WTC11 (cell line): Measurements from ENCODE around the gene KCNE3. TPM values are rescaled to one million over a fixed set of nuclear protein-coding genes. Genes with fewer than 3 reads are reported as not detected.

Experiments used
- ATAC-seq: fragments of 200-7000 bp; cut with Tn5 transposase; 2 replicates; pipeline ENCODE4 v1.10.0; 2021; ENCODE audit warnings: mild to moderate bottlenecking, moderate library complexity
- Bru-seq: library from RNA; stranded (reverse); fragments of 400-500 nt; gene quantifications from one replicate; lab custom pipeline; 2021; lab: Mats Ljungman, UMichigan
- CTCF ChIA-PET: fragments of 300-600 bp; sonication (Branson Sonifier 250); formaldehyde crosslinking; loops from one replicate; lab custom pipeline; 2021; ENCODE audit warnings: antibody characterized with exemption; lab: Charles Lee
- POLR2A ChIA-PET: fragments of 350-600 bp; sonication (Branson Sonifier 250); formaldehyde crosslinking; loops from one replicate; lab custom pipeline; 2021; ENCODE audit warnings: antibody characterized with exemption; lab: Charles Lee
- DNase-seq: peaks from one replicate; pipeline ENCODE4 v3.0.0; 2021; ENCODE audit warnings: low spot score
- H3K27ac Mint-ChIP-seq: 2 replicates; pipeline ENCODE4 v1.8.0; 2021; ENCODE audit warnings: mixed read lengths
- H3K27me3 Mint-ChIP-seq: 2 replicates; pipeline ENCODE4 v1.8.0; 2021; ENCODE audit warnings: low read depth, mild to moderate bottlenecking, moderate library complexity, mixed read lengths
- H3K36me3 Mint-ChIP-seq: 2 replicates; pipeline ENCODE4 v1.8.0; 2021; ENCODE audit warnings: mixed read lengths
- H3K4me1 Mint-ChIP-seq: 2 replicates; pipeline ENCODE4 v1.8.0; 2022; ENCODE audit warnings: mixed read lengths
- H3K4me3 Mint-ChIP-seq: 2 replicates; pipeline ENCODE4 v1.8.0; 2021; ENCODE audit warnings: mild to moderate bottlenecking, moderate library complexity, mixed read lengths
- H3K9me3 Mint-ChIP-seq: 2 replicates; pipeline ENCODE4 v1.8.0; 2021; ENCODE audit warnings: mixed read lengths
- ETV6 ChIP-seq: sonication (generic); formaldehyde crosslinking; IDR thresholded peaks from 2 replicates; pipeline ENCODE4 v1.8.1; 2022; ENCODE audit warnings: mild to moderate bottlenecking, missing genetic modification reagents
- FOXP1 ChIP-seq: sonication (generic); formaldehyde crosslinking; IDR thresholded peaks from 2 replicates; pipeline ENCODE4 v1.8.0; 2022; ENCODE audit warnings: missing genetic modification reagents, mild to moderate bottlenecking, moderate library complexity, borderline replicate concordance
- GRHL2 ChIP-seq: fragments of 250-450 bp; sonication (Bioruptor Pico); IDR thresholded peaks from 2 replicates; pipeline ENCODE4 v1.8.0; 2022; ENCODE audit warnings: mild to moderate bottlenecking, moderate library complexity; ENCODE audit not compliant: insufficient replicate concordance, severe bottlenecking
- MAX ChIP-seq: sonication (generic); formaldehyde crosslinking; IDR thresholded peaks from 2 replicates; pipeline ENCODE4 v1.8.0; 2022; ENCODE audit warnings: mild to moderate bottlenecking, missing genetic modification reagents
- NFATC4 ChIP-seq: fragments of 250-450 bp; sonication (Bioruptor Pico); IDR thresholded peaks from 2 replicates; pipeline ENCODE4 v1.9.0; 2021; ENCODE audit warnings: mild to moderate bottlenecking
- NR1H2 ChIP-seq: sonication (generic); formaldehyde crosslinking; IDR thresholded peaks from 2 replicates; pipeline ENCODE4 v1.9.0; 2021; ENCODE audit warnings: mild to moderate bottlenecking, moderate library complexity, missing genetic modification reagents
- NR3C1 ChIP-seq: sonication (generic); formaldehyde crosslinking; conservative IDR thresholded peaks from 2 replicates; pipeline ENCODE4 v1.8.1; 2023; ENCODE audit warnings: low read depth, mild to moderate bottlenecking, missing genetic modification reagents
- ZNF263 ChIP-seq: sonication (generic); formaldehyde crosslinking; IDR thresholded peaks from 2 replicates; pipeline ENCODE4 v1.8.1; 2022; ENCODE audit warnings: low read depth, mild to moderate bottlenecking, moderate library complexity, missing genetic modification reagents
- ZNF416 ChIP-seq: fragments of 250-450 bp; sonication (Bioruptor Pico); IDR thresholded peaks from 2 replicates; pipeline ENCODE4 v1.9.0; 2021; ENCODE audit warnings: mild to moderate bottlenecking, inconsistent platforms
- ZNF423 ChIP-seq: fragments of 250-450 bp; sonication (Bioruptor Pico); IDR thresholded peaks from 2 replicates; pipeline ENCODE4 v2.1.2; 2022; ENCODE audit warnings: mild to moderate bottlenecking, moderate library complexity
- long read RNA-seq, 3 experiments: library from RNA in 1 of 3; library from capped mRNA in 1 of 3; library from polyadenylated mRNA in 1 of 3; unstranded in 2 of 3; stranded (forward) in 1 of 3; transcript quantifications; one replicate each; pipeline ENCODE4 v2.0.0, GENCODE V29; 2021
- total RNA-seq: library from RNA; stranded (reverse); gene quantifications from 3 replicates; pipeline ENCODE4 v1.2.3, GENCODE V29; 2021
- TF ChIP-seq, protein P1 (sequence below): sonication (generic); formaldehyde crosslinking; IDR thresholded peaks from 2 replicates; pipeline ENCODE4 v1.8.0; 2023; ENCODE audit warnings: mild to moderate bottlenecking, missing genetic modification reagents
- TF ChIP-seq, protein P2 (sequence below): sonication (generic); formaldehyde crosslinking; IDR thresholded peaks from 2 replicates; pipeline ENCODE4 v1.8.0; 2022; ENCODE audit warnings: mild to moderate bottlenecking, missing genetic modification reagents
- TF ChIP-seq, protein P3 (sequence below): sonication (generic); formaldehyde crosslinking; IDR thresholded peaks from 2 replicates; pipeline ENCODE4 v1.8.1; 2023; ENCODE audit warnings: mild to moderate bottlenecking, missing genetic modification reagents, moderate library complexity
- TF ChIP-seq, protein P4 (sequence below): sonication (generic); formaldehyde crosslinking; IDR thresholded peaks from 2 replicates; pipeline ENCODE4 v1.8.1; 2023; ENCODE audit warnings: mild to moderate bottlenecking, moderate library complexity, missing genetic modification reagents

The KCNE3 gene, protein sequence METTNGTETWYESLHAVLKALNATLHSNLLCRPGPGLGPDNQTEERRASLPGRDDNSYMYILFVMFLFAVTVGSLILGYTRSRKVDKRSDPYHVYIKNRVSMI
- total RNA-seq (1.9 to 3.7 TPM (median 3.5 TPM) in 3 replicates), Bru-seq, nascent RNA (percentile 45 among the genes with signal in this experiment)
- long read RNA-seq, experiment 1, partial matches to known transcripts = 0 of 1 reads
- long read RNA-seq, experiment 1, other reads (novel, unspliced or antisense) = 0 of 1 reads
- long read RNA-seq, experiment 2, partial matches to known transcripts = 0 of 6 reads
- long read RNA-seq, experiment 2, other reads (novel, unspliced or antisense) = 6 of 6 reads
- long read RNA-seq, experiment 3, partial matches to known transcripts = 0 of 2 reads
- long read RNA-seq, experiment 3, other reads (novel, unspliced or antisense) = 0 of 2 reads

- Mint-ChIP-seq H3K36me3 (no peaks in the 10 kb centered on the region), H3K4me3 (peak within 1 kb of the TSS; percentile 67), H3K27me3 (peaks cover 24% of the 10 kb centered on the region)
- DNase-seq = peak; percentile 52
- POLR2A ChIA-PET = interaction anchor here (1.4 kb wide), 1 partner anchor 26 kb away, joined by 5 read pairs; the partner anchor contains the start of gene LIPT2
- TF ChIP-seq ETV6 (CRISPR knock-in tag) (peak; percentile 72; the same call in 1 of the 2 replicates), NR3C1 (CRISPR knock-in tag) (no peak), ZNF423 (CRISPR knock-in tag) (peak; percentile 69; the same call in 1 of the 2 replicates), FOXP1 (CRISPR knock-in tag) (peak; percentile 49; the same call in 1 of the 2 replicates), ZNF263 (CRISPR knock-in tag) (peak; percentile 94)
- TF ChIP-seq, protein P1, sequence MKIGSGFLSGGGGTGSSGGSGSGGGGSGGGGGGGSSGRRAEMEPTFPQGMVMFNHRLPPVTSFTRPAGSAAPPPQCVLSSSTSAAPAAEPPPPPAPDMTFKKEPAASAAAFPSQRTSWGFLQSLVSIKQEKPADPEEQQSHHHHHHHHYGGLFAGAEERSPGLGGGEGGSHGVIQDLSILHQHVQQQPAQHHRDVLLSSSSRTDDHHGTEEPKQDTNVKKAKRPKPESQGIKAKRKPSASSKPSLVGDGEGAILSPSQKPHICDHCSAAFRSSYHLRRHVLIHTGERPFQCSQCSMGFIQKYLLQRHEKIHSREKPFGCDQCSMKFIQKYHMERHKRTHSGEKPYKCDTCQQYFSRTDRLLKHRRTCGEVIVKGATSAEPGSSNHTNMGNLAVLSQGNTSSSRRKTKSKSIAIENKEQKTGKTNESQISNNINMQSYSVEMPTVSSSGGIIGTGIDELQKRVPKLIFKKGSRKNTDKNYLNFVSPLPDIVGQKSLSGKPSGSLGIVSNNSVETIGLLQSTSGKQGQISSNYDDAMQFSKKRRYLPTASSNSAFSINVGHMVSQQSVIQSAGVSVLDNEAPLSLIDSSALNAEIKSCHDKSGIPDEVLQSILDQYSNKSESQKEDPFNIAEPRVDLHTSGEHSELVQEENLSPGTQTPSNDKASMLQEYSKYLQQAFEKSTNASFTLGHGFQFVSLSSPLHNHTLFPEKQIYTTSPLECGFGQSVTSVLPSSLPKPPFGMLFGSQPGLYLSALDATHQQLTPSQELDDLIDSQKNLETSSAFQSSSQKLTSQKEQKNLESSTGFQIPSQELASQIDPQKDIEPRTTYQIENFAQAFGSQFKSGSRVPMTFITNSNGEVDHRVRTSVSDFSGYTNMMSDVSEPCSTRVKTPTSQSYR = 0 out of 2 replicates have a peak, but pooled peaks have one; percentile 20
- TF ChIP-seq, protein P2, sequence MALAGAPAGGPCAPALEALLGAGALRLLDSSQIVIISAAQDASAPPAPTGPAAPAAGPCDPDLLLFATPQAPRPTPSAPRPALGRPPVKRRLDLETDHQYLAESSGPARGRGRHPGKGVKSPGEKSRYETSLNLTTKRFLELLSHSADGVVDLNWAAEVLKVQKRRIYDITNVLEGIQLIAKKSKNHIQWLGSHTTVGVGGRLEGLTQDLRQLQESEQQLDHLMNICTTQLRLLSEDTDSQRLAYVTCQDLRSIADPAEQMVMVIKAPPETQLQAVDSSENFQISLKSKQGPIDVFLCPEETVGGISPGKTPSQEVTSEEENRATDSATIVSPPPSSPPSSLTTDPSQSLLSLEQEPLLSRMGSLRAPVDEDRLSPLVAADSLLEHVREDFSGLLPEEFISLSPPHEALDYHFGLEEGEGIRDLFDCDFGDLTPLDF (CRISPR knock-in tag) = no peak
- TF ChIP-seq, all 79 proteins: peak for 5
- peak; percentile 79 for ATAC-seq
- Mint-ChIP-seq H3K4me1 (peaks cover 21% of the 10 kb centered on the region), H3K9me3 (no peaks in the 10 kb centered on the region), H3K27ac (no peak within 1 kb of the TSS)
- CTCF ChIA-PET = interaction anchor here (0.6 to 2.1 kb wide), 8 partner anchors 8 to 258 kb away, joined by 3 to 17 read pairs (median 3); partner anchors contain the start of genes LIPT2 and PGM2L1
Observed at GRCh38 chr11:74466916-74467885, at the start of gene KCNE3. KCNE3 (minus strand) TSS chr11:74467549; CDS start chr11:74457563, 9,986 bp downstream.

DNA sequence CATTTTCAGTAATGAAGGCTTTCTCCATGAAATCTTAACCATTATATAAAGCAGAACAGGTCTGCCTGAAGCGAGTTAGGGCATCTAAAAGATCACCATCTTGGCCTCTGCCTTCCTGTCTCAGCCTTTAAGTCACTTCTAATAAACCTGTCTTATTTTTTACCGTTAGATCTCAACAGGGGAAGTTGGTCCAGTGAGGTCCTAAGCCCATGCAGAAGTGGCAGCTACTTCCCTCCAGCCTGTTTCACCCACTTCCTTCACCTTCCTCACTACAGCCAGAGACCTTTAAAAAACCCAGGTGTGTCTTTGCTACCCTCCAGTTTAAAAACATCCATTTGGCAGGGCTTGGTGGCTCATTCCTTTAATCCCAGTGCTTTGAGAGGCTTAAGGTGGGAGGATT, 40.2 kb upstream of the KCNE3 start:
- H3K36me3 Mint-ChIP-seq = peaks cover 8% of the 10 kb centered on the region
- POLR2A ChIA-PET = no interaction called here
- H3K4me1 Mint-ChIP-seq = no peaks in the 10 kb centered on the region
- no peak for TF ChIP-seq GRHL2 (CRISPR knock-in tag)
- no peak for TF ChIP-seq MAX (CRISPR knock-in tag)
- no peak for TF ChIP-seq NR1H2 (CRISPR knock-in tag)
- TF ChIP-seq, protein P3, sequence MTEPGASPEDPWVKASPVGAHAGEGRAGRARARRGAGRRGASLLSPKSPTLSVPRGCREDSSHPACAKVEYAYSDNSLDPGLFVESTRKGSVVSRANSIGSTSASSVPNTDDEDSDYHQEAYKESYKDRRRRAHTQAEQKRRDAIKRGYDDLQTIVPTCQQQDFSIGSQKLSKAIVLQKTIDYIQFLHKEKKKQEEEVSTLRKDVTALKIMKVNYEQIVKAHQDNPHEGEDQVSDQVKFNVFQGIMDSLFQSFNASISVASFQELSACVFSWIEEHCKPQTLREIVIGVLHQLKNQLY (CRISPR knock-in tag) = no peak
- TF ChIP-seq, protein P1 = no peak
- no peak for TF ChIP-seq ZNF416 (CRISPR knock-in tag)
- TF ChIP-seq NFATC4 (CRISPR knock-in tag) = no peak
- TF ChIP-seq, protein P4, sequence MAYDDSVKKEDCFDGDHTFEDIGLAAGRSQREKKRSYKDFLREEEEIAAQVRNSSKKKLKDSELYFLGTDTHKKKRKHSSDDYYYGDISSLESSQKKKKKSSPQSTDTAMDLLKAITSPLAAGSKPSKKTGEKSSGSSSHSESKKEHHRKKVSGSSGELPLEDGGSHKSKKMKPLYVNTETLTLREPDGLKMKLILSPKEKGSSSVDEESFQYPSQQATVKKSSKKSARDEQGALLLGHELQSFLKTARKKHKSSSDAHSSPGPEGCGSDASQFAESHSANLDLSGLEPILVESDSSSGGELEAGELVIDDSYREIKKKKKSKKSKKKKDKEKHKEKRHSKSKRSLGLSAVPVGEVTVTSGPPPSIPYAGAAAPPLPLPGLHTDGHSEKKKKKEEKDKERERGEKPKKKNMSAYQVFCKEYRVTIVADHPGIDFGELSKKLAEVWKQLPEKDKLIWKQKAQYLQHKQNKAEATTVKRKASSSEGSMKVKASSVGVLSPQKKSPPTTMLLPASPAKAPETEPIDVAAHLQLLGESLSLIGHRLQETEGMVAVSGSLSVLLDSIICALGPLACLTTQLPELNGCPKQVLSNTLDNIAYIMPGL (CRISPR knock-in tag) = no peak
- H3K27ac Mint-ChIP-seq = no peak overlapping the region
- no peak overlapping the region for H3K4me3 Mint-ChIP-seq
- H3K9me3 Mint-ChIP-seq = peaks cover 9% of the 10 kb centered on the region
- no peak for DNase-seq
- no peaks in the 10 kb centered on the region for H3K27me3 Mint-ChIP-seq
- no peak for ATAC-seq
- CTCF ChIA-PET = interaction anchor here (0.7 kb wide), 1 partner anchor 14 kb away, joined by 3 read pairs; the partner anchor contains the start of gene LIPT2
